ENCODE data around the gene H2AZ2. TPM values are rescaled to one million over a fixed set of nuclear protein-coding genes. Genes with fewer than 3 reads are reported as not detected.
A peak's percentile ranks its signal among the peaks of the same experiment; 100 is the strongest.

Gene H2AZ2
- total RNA-seq, 8 experiments from 2014 or later, result 58.6 to 270 (median 130) TPM

- in situ Hi-C loops (cut with MboI; ENCODE audit: low pct_unique_long_range_greater_than_20kb in 2 of 9, low sequenced_read_pairs in 9 of 9, unreplicated experiment in 9 of 9), result no loop called here
- ATAC-seq (replicated peaks in 6 of 8), result no peak
- 95 to 100% (median 99%) methylated on average over 1 to 5 of the region's 5 CpGs; no CpG with 5 or more reads in 2 of the 10 experiments for WGBS, 10 experiments
- H3K4me3 ChIP-seq, result no peak overlapping the region
- no peak overlapping the region for H3K27ac ChIP-seq
- H3K4me1 ChIP-seq (replicated peaks in 1 of 2), result peaks cover 7 to 8% of the 10 kb centered on the region in 2 donors
Measured at GRCh38 chr7:44802418-44803025, 45.4 kb downstream of the H2AZ2 start.

DNA sequence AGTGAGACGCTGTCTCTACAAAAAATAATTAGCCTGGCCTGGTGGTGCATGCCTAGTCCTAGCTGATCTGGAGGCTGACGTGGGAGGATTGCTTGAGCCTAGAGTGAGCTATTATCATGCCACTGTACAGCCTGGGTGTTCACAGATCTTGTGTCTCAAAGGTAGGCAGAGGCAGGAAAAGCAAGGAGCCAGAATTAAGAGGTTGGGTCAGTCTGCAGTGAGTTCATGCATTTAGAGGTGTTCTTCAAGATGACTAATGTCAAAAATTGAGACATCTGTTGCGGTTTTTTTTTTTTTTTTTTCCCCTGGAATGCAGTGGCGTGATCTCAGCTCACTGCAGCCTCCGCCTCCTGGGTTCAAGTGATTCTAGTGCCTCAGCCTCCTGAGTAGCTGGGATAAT is 46.0 kb downstream of the H2AZ2 start:
- 60 to 100% (median 94%) methylated on average over 1 to 4 of the region's 5 CpGs; no CpG with 5 or more reads in 1 of the 10 experiments for WGBS, 10 experiments

GRCh38 chr7:44799939-44800338 is 47.9 kb downstream of the H2AZ2 start:
- Histone ChIP-seq H3K4me3 (no peak overlapping the region), H3K4me1 (replicated peaks in 1 of 2) (peaks cover 7 to 8% of the 10 kb centered on the region in 2 donors), H3K27ac (no peak overlapping the region)
- in situ Hi-C loops (cut with MboI; ENCODE audit: low pct_unique_long_range_greater_than_20kb in 2 of 9, low sequenced_read_pairs in 9 of 9, unreplicated experiment in 9 of 9), result no loop called here
- no peak for ATAC-seq (replicated peaks in 6 of 8)
- 0 to 100% (median 50%) methylated on average over 1 to 2 of the region's 4 CpGs; no CpG with 5 or more reads in 5 of the 10 experiments for WGBS, 10 experiments

More for the DNA sequence above, 46.0 kb downstream of the H2AZ2 start:
- Histone ChIP-seq H3K4me1 (replicated peaks in 1 of 2) (peaks cover 7 to 8% of the 10 kb centered on the region in 2 donors), H3K27ac (no peak overlapping the region), H3K4me3 (no peak overlapping the region)
- ATAC-seq (replicated peaks in 6 of 8), result no peak
- in situ Hi-C loops (cut with MboI; ENCODE audit: low pct_unique_long_range_greater_than_20kb in 2 of 9, low sequenced_read_pairs in 9 of 9, unreplicated experiment in 9 of 9), result no loop called here

GRCh38 chr7:44798649-44799305 is 49.1 kb downstream of the H2AZ2 start:
- in situ Hi-C loops (cut with MboI; ENCODE audit: low pct_unique_long_range_greater_than_20kb in 2 of 9, low sequenced_read_pairs in 9 of 9, unreplicated experiment in 9 of 9), result no loop called here
- peak overlapping the region; percentile 76 to 99 (median 94) for H3K4me3 ChIP-seq

DNA sequence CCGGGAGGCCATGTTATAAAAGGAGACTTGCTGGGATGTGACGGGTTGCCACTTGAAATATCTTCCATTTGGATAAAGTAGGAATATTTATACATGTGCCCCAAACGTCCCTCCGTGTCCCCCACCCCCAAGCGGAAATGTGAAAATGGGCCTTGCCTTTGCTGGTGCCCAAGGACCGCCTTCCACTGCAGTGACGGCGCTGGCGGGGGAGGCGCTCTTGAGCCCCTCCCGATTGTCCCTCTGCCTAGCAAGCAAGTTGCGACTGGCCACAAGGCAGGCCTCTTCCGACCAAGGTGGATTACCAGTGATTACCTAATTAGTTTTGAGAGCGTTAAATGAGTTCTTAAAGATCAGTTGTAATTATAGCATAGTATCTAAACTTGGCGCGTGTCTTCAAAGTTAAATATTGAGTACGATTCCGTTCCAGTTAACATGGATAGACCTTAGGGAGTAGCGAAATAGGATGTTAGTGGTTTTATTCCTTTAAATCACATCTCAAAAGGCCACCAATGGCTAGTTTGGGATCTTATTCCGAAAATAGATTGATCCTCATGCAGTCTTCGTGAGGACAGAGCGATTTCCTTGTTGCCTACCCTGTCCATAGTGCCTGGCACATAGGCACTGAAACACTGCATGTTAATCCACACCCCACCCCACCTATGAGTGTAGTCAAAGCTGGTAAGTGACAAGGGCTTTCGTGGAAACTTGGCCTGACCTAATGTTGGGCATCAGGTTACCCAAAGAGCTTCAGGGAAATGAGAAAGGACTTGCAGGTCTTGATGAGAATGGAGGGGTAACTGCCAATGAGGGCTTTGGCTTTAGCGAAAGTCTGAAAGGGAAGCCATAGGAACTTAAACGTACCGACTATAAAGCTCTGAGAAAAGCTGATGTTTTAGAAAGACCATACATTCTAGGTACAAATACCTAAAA is 50.3 kb downstream of the H2AZ2 start:
- Histone ChIP-seq H3K4me3 (peak overlapping the region; percentile 76 to 99 (median 94)), H3K4me1 (replicated peaks in 1 of 2) (peaks cover 7 to 8% of the 10 kb centered on the region in 2 donors), H3K27ac (peak overlapping the region; percentile 98 to 99)
- peak; percentile 53 to 62 (median 59) for ATAC-seq (replicated peaks in 6 of 8)
- 0 to 16% (median 1%) methylated on average over 1 to 15 of the region's 26 CpGs for WGBS, 10 experiments
- in situ Hi-C loops (cut with MboI; ENCODE audit: low pct_unique_long_range_greater_than_20kb in 2 of 9, low sequenced_read_pairs in 9 of 9, unreplicated experiment in 9 of 9), result no loop called here

More at GRCh38 chr7:44798649-44799305, 49.1 kb downstream of the H2AZ2 start:
- peaks cover 7 to 8% of the 10 kb centered on the region in 2 donors for H3K4me1 ChIP-seq (replicated peaks in 1 of 2)
- H3K27ac ChIP-seq, result no peak overlapping the region
- 0 to 88% (median 33%) methylated on average over 1 to 2 of the region's 2 CpGs; no CpG with 5 or more reads in 3 of the 10 experiments for WGBS, 10 experiments
- no peak for ATAC-seq (replicated peaks in 6 of 8)

DNA sequence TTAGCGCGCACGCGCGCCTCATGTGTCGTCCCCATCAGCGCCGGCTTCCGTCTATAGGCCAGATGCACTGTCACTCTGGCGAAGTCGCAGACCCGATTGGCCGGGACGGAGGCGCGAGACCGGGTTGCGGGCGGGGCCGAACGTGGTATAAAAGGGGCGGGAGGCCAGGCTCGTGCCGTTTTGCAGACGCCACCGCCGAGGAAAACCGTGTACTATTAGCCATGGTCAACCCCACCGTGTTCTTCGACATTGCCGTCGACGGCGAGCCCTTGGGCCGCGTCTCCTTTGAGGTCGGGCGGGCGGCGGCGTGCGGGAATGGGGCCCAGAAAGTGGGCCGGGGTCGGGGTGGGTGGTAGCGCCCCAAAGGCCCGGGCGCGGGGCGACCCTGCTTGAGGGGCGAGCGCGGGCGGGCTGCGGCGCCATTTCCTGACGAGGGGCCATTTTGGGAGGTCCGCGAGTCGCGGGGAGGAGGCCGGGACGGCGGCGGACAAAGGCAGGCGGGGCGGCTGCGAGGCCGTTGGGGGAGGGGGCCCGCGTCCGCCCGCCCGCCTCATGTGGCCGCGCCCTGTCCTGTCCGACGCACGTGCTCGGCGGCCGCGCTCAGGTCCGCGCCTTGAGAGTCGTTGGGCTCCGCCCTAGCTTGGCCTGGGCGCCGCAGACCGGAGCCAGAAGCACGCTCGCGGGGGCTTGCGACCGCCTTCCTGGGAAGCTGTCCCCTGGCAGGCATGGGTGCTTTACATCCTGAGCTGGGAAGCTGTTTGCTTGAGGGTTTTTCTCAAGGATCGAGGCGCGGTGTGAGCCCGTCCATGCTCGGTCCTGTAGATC is 51.2 kb downstream of the H2AZ2 start, which contains the start of gene PPIA:
PPIA (plus strand) TSS at position 178 of the 825 bp plus-strand sequence; CDS start at position 222, 44 bp downstream.
- 0% methylated on average over 1 to 10 of the region's 99 CpGs; no CpG with 5 or more reads in 8 of the 10 experiments for WGBS, 10 experiments
- in situ Hi-C loops (cut with MboI; ENCODE audit: low pct_unique_long_range_greater_than_20kb in 2 of 9, low sequenced_read_pairs in 9 of 9, unreplicated experiment in 9 of 9), result no loop called here
- Histone ChIP-seq H3K27ac (peak within 1 kb of the TSS; percentile 98 to 99), H3K4me1 (replicated peaks in 1 of 2) (peaks cover 7 to 8% of the 10 kb centered on the region in 2 donors), H3K4me3 (peak within 1 kb of the TSS; percentile 76 to 99 (median 94))
- ATAC-seq (replicated peaks in 6 of 8), result peak; percentile 74 to 92 (median 90)

DNA sequence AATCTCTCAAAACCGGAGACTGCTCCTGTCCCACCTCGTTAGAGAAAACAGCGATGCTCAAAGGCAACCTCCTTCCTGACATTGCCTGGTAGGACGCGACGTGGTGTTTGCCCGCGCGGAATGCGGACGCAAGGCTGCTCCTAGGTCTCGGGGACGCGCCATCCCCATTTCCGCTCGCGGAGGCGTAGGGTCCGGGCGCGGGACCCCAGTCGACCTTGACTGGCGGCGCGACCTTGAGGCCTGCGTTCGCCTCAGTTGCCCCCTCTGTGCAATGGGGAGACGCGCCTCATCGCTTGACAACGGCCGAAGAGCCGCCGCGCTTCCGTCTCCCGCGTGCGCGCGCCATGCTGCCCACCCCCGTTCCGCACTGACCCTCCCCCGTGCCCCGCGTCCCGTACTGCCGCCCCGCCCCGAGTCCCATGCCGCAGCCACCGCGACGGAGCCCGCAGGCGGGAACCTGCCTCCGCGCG is 51.8 kb downstream of the H2AZ2 start:
- 0 to 7% (median 3%) methylated on average over 8 to 26 of the region's 59 CpGs; no CpG with 5 or more reads in 6 of the 10 experiments for WGBS, 10 experiments
- peak; percentile 8 to 51 (median 22) for ATAC-seq (replicated peaks in 6 of 8)
- H3K4me1 ChIP-seq (replicated peaks in 1 of 2), result peaks cover 7 to 8% of the 10 kb centered on the region in 2 donors
- H3K27ac ChIP-seq, result peak overlapping the region in 1 of 2 donors; percentile 1
- peak overlapping the region; percentile 76 to 99 (median 94) for H3K4me3 ChIP-seq
- in situ Hi-C loops (cut with MboI; ENCODE audit: low pct_unique_long_range_greater_than_20kb in 2 of 9, low sequenced_read_pairs in 9 of 9, unreplicated experiment in 9 of 9), result no loop called here

DNA sequence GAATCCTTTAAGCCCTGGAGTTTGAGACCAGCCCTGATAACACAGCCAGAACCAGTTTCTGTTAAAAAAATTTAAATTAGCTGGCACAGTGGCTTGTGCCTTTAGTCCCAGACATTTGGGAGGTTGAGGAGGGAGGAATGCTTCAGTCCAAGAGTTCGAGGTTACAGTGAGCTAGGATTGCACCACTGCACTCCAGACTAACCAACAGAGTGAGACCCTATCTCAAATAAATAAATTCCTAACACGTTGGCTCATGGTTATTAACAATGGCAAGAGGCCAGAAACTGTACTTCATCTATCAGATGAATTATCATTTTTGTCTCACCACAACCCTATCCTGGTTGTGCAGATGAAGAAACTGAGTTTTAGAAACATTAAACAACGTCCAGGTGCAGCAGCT is 53.6 kb downstream of the H2AZ2 start:
- no peak for ATAC-seq (replicated peaks in 6 of 8)
- Histone ChIP-seq H3K4me3 (no peak overlapping the region), H3K4me1 (replicated peaks in 1 of 2) (peaks cover 7 to 8% of the 10 kb centered on the region in 2 donors), H3K27ac (no peak overlapping the region)
- in situ Hi-C loops (cut with MboI; ENCODE audit: low pct_unique_long_range_greater_than_20kb in 2 of 9, low sequenced_read_pairs in 9 of 9, unreplicated experiment in 9 of 9), result no loop called here
- WGBS, 10 experiments, result 70 to 100% (median 92%) methylated on average over 1 to 3 of the region's 3 CpGs; no CpG with 5 or more reads in 1 of the 10 experiments

DNA sequence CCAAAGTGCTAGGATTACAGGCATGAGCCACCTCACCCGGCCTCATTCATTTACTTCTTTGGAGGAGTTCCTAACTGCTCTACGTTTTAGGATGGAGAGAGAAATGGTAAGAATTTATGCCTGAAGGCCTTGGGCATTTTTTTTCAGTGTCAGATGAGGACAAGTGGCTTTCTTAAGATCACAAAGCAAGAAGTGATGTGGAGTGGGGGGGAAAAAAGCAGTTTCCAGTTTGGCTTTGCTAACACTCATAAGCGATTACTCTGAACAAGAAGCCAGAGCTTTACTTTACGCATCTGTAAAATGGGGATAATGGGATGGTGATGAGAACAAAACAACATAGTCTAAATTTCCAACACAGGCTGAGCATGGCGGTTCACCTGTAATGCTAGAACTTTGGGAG is 54.0 kb downstream of the H2AZ2 start:
- in situ Hi-C loops (cut with MboI; ENCODE audit: low pct_unique_long_range_greater_than_20kb in 2 of 9, low sequenced_read_pairs in 9 of 9, unreplicated experiment in 9 of 9), result no loop called here
- 56 to 100% (median 87%) methylated on average over 1 to 5 of the region's 5 CpGs for WGBS, 10 experiments
- no peak overlapping the region for H3K4me3 ChIP-seq
- ATAC-seq (replicated peaks in 6 of 8), result no peak
- H3K4me1 ChIP-seq (replicated peaks in 1 of 2), result peaks cover 6 to 7% of the 10 kb centered on the region in 2 donors
- no peak overlapping the region for H3K27ac ChIP-seq

DNA sequence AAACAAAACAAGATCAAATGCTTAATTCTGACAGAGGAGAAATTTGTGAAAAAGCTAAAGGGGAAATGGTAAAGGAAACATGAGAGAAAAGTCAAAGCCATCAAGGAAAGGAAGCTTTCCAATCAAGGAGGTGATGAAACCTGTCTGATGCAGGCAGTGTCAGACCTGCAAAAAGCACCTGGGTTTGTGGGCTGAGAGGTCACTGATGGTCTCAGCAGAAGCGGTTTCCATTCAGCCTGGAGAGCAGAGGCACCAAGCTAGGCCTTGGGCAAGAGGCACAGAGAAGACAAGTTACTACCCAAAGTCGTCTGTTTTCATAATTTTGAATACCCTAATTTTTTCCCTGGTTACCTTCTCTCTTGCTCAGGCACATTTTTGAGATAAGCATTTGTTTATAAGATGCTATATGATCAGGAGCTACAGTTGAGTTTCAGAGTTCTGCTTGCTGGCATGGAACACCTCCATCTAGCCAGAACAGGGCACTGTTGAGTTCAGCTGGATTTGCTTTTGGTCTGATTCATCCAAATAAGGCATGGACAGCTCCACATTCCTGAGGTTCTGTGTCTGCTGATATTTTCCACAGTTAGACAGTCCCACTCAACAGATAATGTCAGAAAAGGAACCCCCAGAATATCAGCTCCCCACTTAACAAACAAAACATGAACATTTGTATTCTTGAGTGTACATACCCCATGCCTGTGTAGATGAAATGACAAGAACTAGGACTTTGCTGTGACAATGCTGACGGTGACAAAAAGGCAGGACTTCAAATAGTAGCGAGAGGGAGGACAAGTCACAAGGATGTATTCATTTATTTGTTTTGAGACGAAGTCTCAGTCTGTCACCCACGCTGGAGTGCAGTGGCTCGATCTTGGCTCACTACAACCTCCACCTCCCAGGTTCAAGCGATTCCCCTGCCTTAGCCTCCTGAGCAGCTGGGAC is 56.3 kb downstream of the H2AZ2 start:
- in situ Hi-C loops (cut with MboI; ENCODE audit: low pct_unique_long_range_greater_than_20kb in 2 of 9, low sequenced_read_pairs in 9 of 9, unreplicated experiment in 9 of 9), result no loop called here
- no peak for ATAC-seq (replicated peaks in 6 of 8)
- no peak overlapping the region for H3K4me3 ChIP-seq
- no peak overlapping the region for H3K27ac ChIP-seq
- 62 to 94% (median 80%) methylated on average over 1 to 8 of the region's 8 CpGs; no CpG with 5 or more reads in 2 of the 10 experiments for WGBS, 10 experiments
- H3K4me1 ChIP-seq (replicated peaks in 1 of 2), result no peaks in the 10 kb centered on the region

- WGBS, 10 experiments, result 39 to 83% (median 70%) methylated on average over 2 to 5 of the region's 5 CpGs; no CpG with 5 or more reads in 2 of the 10 experiments
- H3K27ac ChIP-seq, result no peak overlapping the region
- H3K4me1 ChIP-seq (replicated peaks in 1 of 2), result no peaks in the 10 kb centered on the region
- in situ Hi-C loops (cut with MboI; ENCODE audit: low pct_unique_long_range_greater_than_20kb in 2 of 9, low sequenced_read_pairs in 9 of 9, unreplicated experiment in 9 of 9), result no loop called here
- H3K4me3 ChIP-seq, result no peak overlapping the region
- ATAC-seq (replicated peaks in 6 of 8), result no peak
Measured at GRCh38 chr7:44789990-44790389, 57.9 kb downstream of the H2AZ2 start.
